GM21717 (cell line): ENCODE results near the gene ZFP36L1.
A peak's percentile ranks its signal among the peaks of the same experiment; 100 is the strongest.

Source experiments
- ATAC-seq: cut with Tn5 transposase; IDR thresholded peaks from one replicate; pipeline ENCODE4 v1.9.1; 2021; ENCODE audit warnings: mild to moderate bottlenecking, moderate library complexity; ENCODE audit not compliant: unreplicated experiment

The ZFP36L1 gene

GRCh38 chr14:68792979-68793733 is at the start of gene ZFP36L1:
TSS of gene ZFP36L1 (minus strand) at chr14:68793067. CDS start at chr14:68792938, 129 bp downstream.
- ATAC-seq: peak; percentile 35

- no peak for ATAC-seq
Observed at GRCh38 chr14:68842298-68842697, 49.4 kb upstream of the ZFP36L1 start.

GRCh38 chr14:68841016-68841809 is 48.3 kb upstream of the ZFP36L1 start:
- no peak for ATAC-seq

- ATAC-seq: no peak
Observed at GRCh38 chr14:68840454-68840853, 47.6 kb upstream of the ZFP36L1 start.

GRCh38 chr14:68836082-68836481 is 43.2 kb upstream of the ZFP36L1 start:
- ATAC-seq: no peak

GRCh38 chr14:68834816-68835215 is 41.9 kb upstream of the ZFP36L1 start:
- no peak for ATAC-seq

- ATAC-seq: no peak
Observed at GRCh38 chr14:68828698-68829097, 35.8 kb upstream of the ZFP36L1 start.

GRCh38 chr14:68825729-68826128 is 32.9 kb upstream of the ZFP36L1 start:
- ATAC-seq: no peak

GRCh38 chr14:68824517-68825347 is 31.9 kb upstream of the ZFP36L1 start:
- no peak for ATAC-seq

GRCh38 chr14:68824207-68824516 is 31.3 kb upstream of the ZFP36L1 start:
- no peak for ATAC-seq

GRCh38 chr14:68823434-68824206 is 30.8 kb upstream of the ZFP36L1 start:
- ATAC-seq: no peak

- no peak for ATAC-seq
Observed at GRCh38 chr14:68822926-68823325, 30.1 kb upstream of the ZFP36L1 start.

- ATAC-seq: peak; percentile 71
Observed at GRCh38 chr14:68822132-68822651, 29.3 kb upstream of the ZFP36L1 start.

- no peak for ATAC-seq
Observed at GRCh38 chr14:68820999-68821683, 28.3 kb upstream of the ZFP36L1 start.

GRCh38 chr14:68820536-68820935 is 27.7 kb upstream of the ZFP36L1 start:
- ATAC-seq: no peak

GRCh38 chr14:68820119-68820518 is 27.3 kb upstream of the ZFP36L1 start:
- no peak for ATAC-seq

GRCh38 chr14:68819260-68819691 is 26.4 kb upstream of the ZFP36L1 start:
- no peak for ATAC-seq

- no peak for ATAC-seq
Observed at GRCh38 chr14:68817506-68818212, 24.8 kb upstream of the ZFP36L1 start.

GRCh38 chr14:68816943-68817430 is 24.1 kb upstream of the ZFP36L1 start:
- ATAC-seq: no peak
